ENCODE data around the gene TTLL9. TPM values are rescaled to one million over a fixed set of nuclear protein-coding genes. Genes with fewer than 3 reads are reported as not detected.

The TTLL9 gene
- total and polyA plus RNA-seq, 8 donors: 0.15 to 0.43 (median 0.18) TPM; not detected in 5

DNA sequence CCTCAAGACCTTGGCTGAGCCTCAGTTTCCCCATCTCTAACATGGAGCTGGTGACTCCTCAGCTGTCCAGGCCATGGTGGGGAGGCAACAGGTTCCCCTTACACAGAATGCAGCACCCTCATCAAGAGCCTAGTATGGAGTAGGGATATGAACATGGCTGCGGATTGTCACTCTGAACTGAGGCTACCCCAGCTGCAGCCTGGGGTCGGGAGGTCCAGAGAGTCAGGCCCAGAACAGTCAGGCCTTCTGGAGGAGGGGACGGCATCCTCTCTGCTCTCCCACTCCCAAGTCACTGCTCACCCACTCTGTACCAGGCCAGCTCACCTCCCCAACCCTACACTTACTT lies 23.7 kb upstream of the TTLL9 start:
- Histone ChIP-seq H3K27me3 (peaks cover 0 to 37% (median 8%) of the 10 kb centered on the region in 3 donors), H3K4me3 (no peak overlapping the region), H3K4me1 (peaks cover 12 to 36% (median 21%) of the 10 kb centered on the region in 4 donors), H3K36me3 (no peaks in the 10 kb centered on the region), H3K27ac (no peak overlapping the region), H3K9me3 (no peaks in the 10 kb centered on the region)
- no peak for DNase-seq
- TF ChIP-seq, protein P1, sequence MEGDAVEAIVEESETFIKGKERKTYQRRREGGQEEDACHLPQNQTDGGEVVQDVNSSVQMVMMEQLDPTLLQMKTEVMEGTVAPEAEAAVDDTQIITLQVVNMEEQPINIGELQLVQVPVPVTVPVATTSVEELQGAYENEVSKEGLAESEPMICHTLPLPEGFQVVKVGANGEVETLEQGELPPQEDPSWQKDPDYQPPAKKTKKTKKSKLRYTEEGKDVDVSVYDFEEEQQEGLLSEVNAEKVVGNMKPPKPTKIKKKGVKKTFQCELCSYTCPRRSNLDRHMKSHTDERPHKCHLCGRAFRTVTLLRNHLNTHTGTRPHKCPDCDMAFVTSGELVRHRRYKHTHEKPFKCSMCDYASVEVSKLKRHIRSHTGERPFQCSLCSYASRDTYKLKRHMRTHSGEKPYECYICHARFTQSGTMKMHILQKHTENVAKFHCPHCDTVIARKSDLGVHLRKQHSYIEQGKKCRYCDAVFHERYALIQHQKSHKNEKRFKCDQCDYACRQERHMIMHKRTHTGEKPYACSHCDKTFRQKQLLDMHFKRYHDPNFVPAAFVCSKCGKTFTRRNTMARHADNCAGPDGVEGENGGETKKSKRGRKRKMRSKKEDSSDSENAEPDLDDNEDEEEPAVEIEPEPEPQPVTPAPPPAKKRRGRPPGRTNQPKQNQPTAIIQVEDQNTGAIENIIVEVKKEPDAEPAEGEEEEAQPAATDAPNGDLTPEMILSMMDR (IDR thresholded peaks at IDR 0.05): no peak
- TF ChIP-seq EP300 (IDR thresholded peaks at IDR 0.05) (no peak), POLR2A (IDR thresholded peaks at IDR 0.05) (no peak), POLR2AphosphoS5 (IDR thresholded peaks at IDR 0.05) (no peak)
- intact Hi-C loops (cut with DNase I; ENCODE audit: low total_unique reads): no loop called here
- WGBS, 5 donors: 72 to 83% (median 75%) methylated on average over 3 of the region's 3 CpGs

DNA sequence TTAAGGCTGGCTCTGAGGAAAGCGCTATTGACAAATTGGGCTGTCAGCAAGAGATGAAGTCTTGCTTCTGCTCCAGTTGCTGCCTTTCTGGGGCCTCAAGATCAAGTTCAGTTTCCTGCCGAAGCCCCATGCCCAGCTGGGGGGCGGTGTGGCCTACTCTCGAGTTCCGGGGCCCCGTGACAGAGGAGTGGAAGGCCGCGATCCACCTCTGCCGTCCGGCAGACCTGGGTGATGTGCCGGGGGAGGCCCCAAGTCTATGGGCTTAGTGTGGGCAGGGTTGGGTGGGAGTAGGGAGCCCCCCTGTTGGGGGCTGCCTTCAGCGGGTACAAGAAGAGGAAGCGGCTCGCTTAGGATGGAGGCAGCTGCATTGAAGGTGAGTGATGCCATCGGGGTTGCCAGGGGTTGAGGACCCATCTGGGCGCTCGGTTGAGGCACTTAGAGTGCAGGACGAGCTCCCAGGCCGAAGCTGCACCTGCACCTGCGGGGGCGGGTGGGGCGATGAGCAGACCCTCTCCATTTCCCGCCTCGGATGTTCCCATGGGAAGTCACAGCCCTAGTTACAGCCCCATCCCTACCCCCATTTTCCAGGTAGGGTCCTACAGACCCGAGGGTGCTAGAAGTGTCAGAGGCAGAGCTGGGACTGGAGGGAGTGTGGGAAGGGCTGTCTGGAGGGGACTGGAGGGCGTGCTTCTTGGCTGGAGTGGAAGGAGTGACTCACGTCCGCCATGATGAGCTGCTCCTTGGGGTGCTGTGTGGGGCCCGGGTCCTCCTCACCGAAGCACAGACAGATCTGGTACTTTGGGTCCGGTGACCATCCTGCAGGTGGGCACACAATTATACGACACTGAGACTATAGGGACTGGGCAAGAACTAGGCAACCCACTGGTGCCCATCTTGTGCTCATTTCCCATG lies 22.1 kb upstream of the TTLL9 start:
- 86 to 90% (median 87%) methylated on average over 27 to 32 of the region's 32 CpGs for WGBS, 5 donors
- Histone ChIP-seq H3K9me3 (no peaks in the 10 kb centered on the region), H3K27ac (no peak overlapping the region), H3K4me3 (no peak overlapping the region), H3K4me1 (peaks cover 4 to 26% (median 14%) of the 10 kb centered on the region in 4 donors), H3K27me3 (peaks cover 0 to 44% (median 8%) of the 10 kb centered on the region in 3 donors), H3K36me3 (no peaks in the 10 kb centered on the region)
- DNase-seq: no peak
- intact Hi-C loops (cut with DNase I; ENCODE audit: low total_unique reads): no loop called here
- TF ChIP-seq POLR2AphosphoS5 (IDR thresholded peaks at IDR 0.05): no peak
- no peak for TF ChIP-seq EP300 (IDR thresholded peaks at IDR 0.05)

- DNase-seq: peak; percentile 57 to 85
- 16 to 36% (median 29%) methylated on average over 9 to 45 of the region's 45 CpGs for WGBS, 5 donors
- TF ChIP-seq, protein P1 (IDR thresholded peaks at IDR 0.05): peak in 1 of 7 experiments; percentile 15
- TF ChIP-seq EP300 (IDR thresholded peaks at IDR 0.05): no peak
- H3K27ac ChIP-seq: no peak overlapping the region
- peaks cover 0 to 55% (median 8%) of the 10 kb centered on the region in 3 donors for H3K27me3 ChIP-seq
- no peak overlapping the region for H3K4me3 ChIP-seq
- intact Hi-C loops (cut with DNase I; ENCODE audit: low total_unique reads): no loop called here
- no peaks in the 10 kb centered on the region for H3K9me3 ChIP-seq
- H3K4me1 ChIP-seq: peaks cover 4 to 20% (median 14%) of the 10 kb centered on the region in 4 donors
- no peaks in the 10 kb centered on the region for H3K36me3 ChIP-seq
Observed at GRCh38 chr20:31849306-31849930, 21.0 kb upstream of the TTLL9 start.

DNA sequence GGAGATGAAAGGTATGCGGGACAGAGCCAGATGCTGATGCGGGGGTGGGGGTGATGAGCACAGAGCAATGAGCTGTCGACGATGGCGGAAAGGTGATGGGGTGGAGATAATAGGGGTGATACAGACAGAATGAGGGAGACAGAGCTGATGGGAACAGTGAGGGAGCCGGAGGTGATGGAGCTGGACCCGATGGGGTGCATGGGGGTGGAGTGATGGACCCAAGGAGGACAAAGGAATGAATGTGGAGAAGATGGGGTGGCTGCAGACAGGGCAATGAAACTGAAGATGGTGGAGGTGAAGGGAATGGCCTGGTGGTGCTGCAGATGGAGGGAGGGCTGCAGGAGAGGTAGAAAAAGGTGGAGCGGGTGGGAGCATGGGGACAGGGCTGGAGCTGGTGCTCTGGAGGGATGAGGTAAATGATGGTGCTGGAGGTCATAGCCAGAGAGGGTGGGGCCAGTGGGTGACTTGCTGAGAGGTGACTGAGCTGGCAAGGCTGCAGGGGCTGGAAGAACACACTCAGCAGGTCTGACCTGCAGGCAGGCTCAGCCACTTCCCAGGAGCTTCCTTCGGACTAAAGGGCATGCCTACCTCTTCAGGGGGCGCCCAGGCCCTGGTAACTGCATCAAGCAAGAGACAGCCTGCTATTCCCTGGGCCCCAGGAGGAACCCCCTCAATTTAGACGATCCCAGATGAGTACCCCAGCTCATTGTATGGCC lies 19.0 kb upstream of the TTLL9 start:
- H3K36me3 ChIP-seq: no peaks in the 10 kb centered on the region
- no peaks in the 10 kb centered on the region for H3K9me3 ChIP-seq
- H3K4me3 ChIP-seq: no peak overlapping the region
- peaks cover 4 to 14% (median 13%) of the 10 kb centered on the region in 4 donors for H3K4me1 ChIP-seq
- no peak overlapping the region for H3K27ac ChIP-seq
- peaks cover 0 to 70% (median 8%) of the 10 kb centered on the region in 3 donors for H3K27me3 ChIP-seq
- TF ChIP-seq, protein P1 (IDR thresholded peaks at IDR 0.05): no peak
- TF ChIP-seq POLR2A (IDR thresholded peaks at IDR 0.05) (no peak), POLR2AphosphoS5 (IDR thresholded peaks at IDR 0.05) (no peak), EP300 (IDR thresholded peaks at IDR 0.05) (no peak)
- no peak for DNase-seq
- WGBS, 5 donors: 66 to 75% (median 71%) methylated on average over 10 to 11 of the region's 11 CpGs
- intact Hi-C loops (cut with DNase I; ENCODE audit: low total_unique reads): loop anchor here (5.0 kb wide), 1 partner anchor 101 kb away; the partner anchor contains the start of gene PDRG1

Data from stomach (tissue), 9 donors.